IMR-90 (cell line): ENCODE data around the gene NRM. TPM values are rescaled to one million over a fixed set of nuclear protein-coding genes. Genes with fewer than 3 reads are reported as not detected.

Source experiments
- ATAC-seq: fragments of 200-7000 bp; cut with Tn5 transposase; 2 replicates; pipeline ENCODE4 v1.9.1; 2020; ENCODE audit warnings: low read depth, mild to moderate bottlenecking, moderate library complexity
- BruUV-seq: library from RNA; stranded (reverse); fragments of 400-500 nt; replicated peaks from 2 replicates; lab custom pipeline; 2021; lab: Mats Ljungman, UMichigan
- CTCF ChIA-PET: fragments of 300-600 bp; formaldehyde crosslinking; extraction: SDS; loops from one replicate; lab custom pipeline; 2021; ENCODE audit warnings: antibody characterized with exemption; lab: Yijun Ruan, JAX
- POLR2A ChIA-PET: fragments of 300-600 bp; sonication (Branson Sonifier 250); formaldehyde crosslinking; loops from one replicate; lab custom pipeline; 2022; ENCODE audit warnings: antibody characterized with exemption; ENCODE audit not compliant: unreplicated experiment; lab: Charles Lee
- DNase-seq: peaks from one replicate; pipeline ENCODE4 v3.0.0; 2013
- H2AFZ ChIP-seq: replicated peaks from 2 replicates; pipeline ENCODE3; 2013; ENCODE audit warnings: low read length, mild to moderate bottlenecking; ENCODE audit not compliant: poor library complexity
- H2AK5ac ChIP-seq: 2 replicates; pipeline ENCODE4 v1.6.1; 2013; ENCODE audit warnings: low read depth, low read length, inconsistent platforms
- H2AK9ac ChIP-seq: replicated peaks from 2 replicates; pipeline ENCODE3; 2013; ENCODE audit warnings: mild to moderate bottlenecking, low read depth, low read length, moderate library complexity; ENCODE audit not compliant: poor library complexity
- H2BK120ac ChIP-seq: 2 replicates; pipeline ENCODE4 v1.6.1; 2013; ENCODE audit warnings: low read depth, low read length, inconsistent platforms
- H2BK15ac ChIP-seq: 3 replicates; pipeline ENCODE4 v1.6.1; 2013; ENCODE audit warnings: low read depth, low read length, inconsistent platforms
- H2BK20ac ChIP-seq: 2 replicates; pipeline ENCODE4 v1.6.1; 2013; ENCODE audit warnings: low read depth, mild to moderate bottlenecking, inconsistent platforms, low read length, moderate library complexity
- H2BK5ac ChIP-seq: 2 replicates; pipeline ENCODE4 v1.6.1; 2013; ENCODE audit warnings: mild to moderate bottlenecking, low read depth, low read length, inconsistent platforms; ENCODE audit not compliant: poor library complexity, severe bottlenecking
- H3K14ac ChIP-seq: replicated peaks from 2 replicates; pipeline ENCODE4 v1.6.1; 2013; ENCODE audit warnings: low read depth, low read length, inconsistent platforms
- H3K18ac ChIP-seq: 2 replicates; pipeline ENCODE4 v1.6.1; 2013; ENCODE audit warnings: low read depth, low read length, control low read depth
- H3K23ac ChIP-seq: 2 replicates; pipeline ENCODE4 v1.6.1; 2013; ENCODE audit warnings: low read depth, low read length, inconsistent platforms
- H3K27ac ChIP-seq: 2 replicates; pipeline ENCODE4 v1.5.1; 2013; ENCODE audit warnings: mild to moderate bottlenecking, control low read depth, low read length; ENCODE audit not compliant: insufficient read depth
- H3K27me3 ChIP-seq: 2 replicates; pipeline ENCODE4 v1.6.1; 2013; ENCODE audit warnings: low read length; ENCODE audit not compliant: control insufficient read depth, insufficient read depth
- H3K36me3 ChIP-seq: 2 replicates; pipeline ENCODE4 v1.6.1; 2013; ENCODE audit warnings: low read length, mixed read lengths; ENCODE audit not compliant: control insufficient read depth, insufficient read depth
- H3K4ac ChIP-seq: 2 replicates; pipeline ENCODE4 v1.6.1; 2013; ENCODE audit warnings: low read depth, low read length, inconsistent platforms
- H3K4me1 ChIP-seq: 2 replicates; pipeline ENCODE4 v1.6.1; 2013; ENCODE audit warnings: low read length, mixed read lengths; ENCODE audit not compliant: control insufficient read depth, insufficient read depth
- H3K4me2 ChIP-seq: 2 replicates; pipeline ENCODE4 v1.6.1; 2013; ENCODE audit warnings: low read depth, mild to moderate bottlenecking, control low read depth, low read length, moderate library complexity
- H3K4me3 ChIP-seq: 2 replicates; pipeline ENCODE4 v1.5.1; 2013; ENCODE audit warnings: low read depth, mild to moderate bottlenecking, control low read depth, low read length, moderate library complexity; ENCODE audit not compliant: insufficient read depth
- H3K56ac ChIP-seq: 2 replicates; pipeline ENCODE4 v1.6.1; 2013; ENCODE audit warnings: low read length, inconsistent platforms; ENCODE audit not compliant: insufficient read depth; ENCODE audit errors: extremely low read depth
- H3K79me1 ChIP-seq, 2 experiments: 2 replicates each; pipeline ENCODE4 v1.6.1; 2013; ENCODE audit warnings: low read length in 2 of 2, inconsistent platforms in 1 of 2, low read depth in 1 of 2
- H3K9ac ChIP-seq: 2 replicates; pipeline ENCODE4 v1.6.1; 2013; ENCODE audit warnings: low read depth, low read length, control low read depth
- H3K9me1 ChIP-seq: 2 replicates; pipeline ENCODE4 v1.6.1; 2013; ENCODE audit warnings: low read length, inconsistent platforms; ENCODE audit not compliant: insufficient read depth
- H3K9me3 ChIP-seq: 2 replicates; pipeline ENCODE4 v1.6.1; 2013; ENCODE audit warnings: low read length; ENCODE audit not compliant: control insufficient read depth, insufficient read depth
- H4K20me1 ChIP-seq: 2 replicates; pipeline ENCODE4 v1.6.1; 2013; ENCODE audit warnings: low read length, inconsistent platforms; ENCODE audit not compliant: insufficient read depth
- H4K5ac ChIP-seq: 2 replicates; pipeline ENCODE4 v1.6.1; 2013; ENCODE audit warnings: mild to moderate bottlenecking, low read depth, low read length, control low read depth
- H4K8ac ChIP-seq, 2 experiments: 2 replicates each; pipeline ENCODE4 v1.6.1; 2013; ENCODE audit warnings: low read depth in 2 of 2, low read length in 2 of 2, control low read depth in 1 of 2, inconsistent platforms in 1 of 2
- H4K91ac ChIP-seq: 2 replicates; pipeline ENCODE4 v1.6.1; 2013; ENCODE audit warnings: low read depth, low read length, inconsistent platforms; ENCODE audit not compliant: insufficient read depth
- BHLHE40 ChIP-seq: fragments of 150-350 bp; IDR thresholded peaks from 2 replicates; pipeline ENCODE4 v1.6.1; 2016; ENCODE audit warnings: mild to moderate bottlenecking, low read depth, low read length
- CEBPB ChIP-seq: IDR thresholded peaks from 2 replicates; pipeline ENCODE4 v1.6.1; 2012; ENCODE audit warnings: low read depth, low read length, improper control_type of control experiment
- CHD1 ChIP-seq: IDR thresholded peaks from 2 replicates; pipeline ENCODE4 v1.6.1; 2012; ENCODE audit warnings: low read depth, low read length, improper control_type of control experiment
- MXI1 ChIP-seq: IDR thresholded peaks from 2 replicates; pipeline ENCODE4 v1.6.1; 2012; ENCODE audit warnings: low read depth, mild to moderate bottlenecking, low read length, moderate library complexity, borderline replicate concordance
- NFE2L2 ChIP-seq: fragments of 150-350 bp; IDR thresholded peaks from 2 replicates; pipeline ENCODE4 v1.6.1; 2016; ENCODE audit warnings: low read depth, mild to moderate bottlenecking, low read length
- POLR2A ChIP-seq: IDR thresholded peaks from 2 replicates; pipeline ENCODE4 v1.6.1; 2012; ENCODE audit warnings: mild to moderate bottlenecking, low read depth, low read length
- RAD21 ChIP-seq: IDR thresholded peaks from 2 replicates; pipeline ENCODE4 v1.6.1; 2012; ENCODE audit warnings: low read length, improper control_type of control experiment
- RCOR1 ChIP-seq: IDR thresholded peaks from 2 replicates; pipeline ENCODE4 v1.6.1; 2012; ENCODE audit warnings: mild to moderate bottlenecking, low read length, improper control_type of control experiment; ENCODE audit not compliant: insufficient replicate concordance
- SMC3 ChIP-seq: fragments of 150-350 bp; IDR thresholded peaks from 2 replicates; pipeline ENCODE4 v1.6.1; 2016; ENCODE audit warnings: low read depth, mild to moderate bottlenecking, antibody characterized with exemption, low read length, moderate library complexity
- WGBS, 2 experiments: methylation state at CpG; one replicate each; pipeline versions ENCODE4 v1.1.5 to v1.1.7; 2013; ENCODE audit warnings: missing lambda C conversion rate in 2 of 2; ENCODE audit not compliant: insufficient read length in 1 of 2; ENCODE audit errors: extremely low coverage in 2 of 2; 5-methylcytosine and 5-hydroxymethylcytosine counted together
- dilution Hi-C: fragments of 300-500 bp; cut with HindIII; formaldehyde crosslinking; loops from one replicate; pipeline ENCODE4 v1.14.3; 2018; ENCODE audit warnings: low sequenced_read_pairs; ENCODE audit not compliant: unreplicated experiment
- in situ Hi-C: fragments of 300-500 bp; cut with MboI; formaldehyde crosslinking; loops from 3 replicates; pipeline ENCODE4 v1.14.3; 2019; ENCODE audit warnings: low sequenced_read_pairs, inconsistent platforms, mixed read lengths
- intact Hi-C: fragments of 100-400 bp; cut with micrococcal nuclease; formaldehyde crosslinking; loops from 2 replicates; pipeline ENCODE4 v1.10.0; 2022
- polyA plus RNA-seq, 3 experiments: library from polyadenylated mRNA; depleted of rRNA; stranded (reverse); fragments of >200 nt; gene quantifications; 2 replicates each; pipeline ENCODE4 v1.2.3, GENCODE V29; 2012; ENCODE audit warnings: low replicate concordance in 1 of 3
- total RNA-seq: library from RNA; depleted of rRNA; stranded (reverse); fragments of >200 nt; gene quantifications from 2 replicates; pipeline ENCODE4 v1.2.3, GENCODE V29; 2012
- TF ChIP-seq, protein P1 (sequence below): conservative IDR thresholded peaks from 2 replicates; pipeline ENCODE4 v1.5.1; 2012; ENCODE audit warnings: mild to moderate bottlenecking, low read depth, low read length, improper control_type of control experiment

The NRM gene
- total and polyA plus RNA-seq, 2 of the 4 experiments (the other 2 are of a cell fraction): 2.2 to 27.0 TPM

DNA sequence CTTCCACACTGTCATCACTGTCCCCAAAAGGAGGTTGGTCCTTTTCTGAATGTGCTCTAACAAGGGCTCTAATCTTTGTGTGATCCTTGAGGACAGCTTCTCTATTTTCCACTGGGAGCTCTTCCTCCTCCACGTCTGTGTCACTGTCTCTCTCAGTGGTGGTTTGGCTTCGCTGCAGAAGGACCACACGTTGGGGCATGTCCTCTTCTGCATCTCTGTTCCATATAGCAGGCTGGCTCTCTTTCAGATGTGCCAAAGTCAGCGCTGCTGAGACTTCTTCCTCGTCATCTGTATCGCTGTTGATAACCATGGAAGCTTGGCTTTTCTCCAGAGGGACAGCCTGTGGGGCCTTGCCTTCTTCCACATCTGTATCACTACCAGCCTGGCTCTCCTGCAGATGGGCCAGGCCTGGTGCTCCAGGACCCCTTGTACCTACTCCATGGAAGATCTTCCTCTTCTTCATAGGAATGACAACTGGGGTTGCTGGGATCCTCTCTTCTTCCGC lies 21.7 kb upstream of the NRM start:
- CTCF ChIA-PET: no interaction called here
- H4K20me1 ChIP-seq: no peaks in the 10 kb centered on the region
- H2BK120ac ChIP-seq: no peak overlapping the region
- H2AK9ac ChIP-seq: no peak overlapping the region
- no peak overlapping the region for H4K91ac ChIP-seq
- peaks cover 4% of the 10 kb centered on the region; the same call in 1 of the 2 replicates for H3K4me1 ChIP-seq
- no peak overlapping the region for H3K56ac ChIP-seq
- H2AK5ac ChIP-seq: no peak overlapping the region
- POLR2A ChIA-PET: no interaction called here
- BruUV-seq: no TSS peak
- TF ChIP-seq NFE2L2 (no peak), RAD21 (no peak), POLR2A (no peak), BHLHE40 (no peak), CHD1 (no peak), RCOR1 (no peak), SMC3 (no peak), CEBPB (no peak), MXI1 (no peak)
- TF ChIP-seq, protein P1, sequence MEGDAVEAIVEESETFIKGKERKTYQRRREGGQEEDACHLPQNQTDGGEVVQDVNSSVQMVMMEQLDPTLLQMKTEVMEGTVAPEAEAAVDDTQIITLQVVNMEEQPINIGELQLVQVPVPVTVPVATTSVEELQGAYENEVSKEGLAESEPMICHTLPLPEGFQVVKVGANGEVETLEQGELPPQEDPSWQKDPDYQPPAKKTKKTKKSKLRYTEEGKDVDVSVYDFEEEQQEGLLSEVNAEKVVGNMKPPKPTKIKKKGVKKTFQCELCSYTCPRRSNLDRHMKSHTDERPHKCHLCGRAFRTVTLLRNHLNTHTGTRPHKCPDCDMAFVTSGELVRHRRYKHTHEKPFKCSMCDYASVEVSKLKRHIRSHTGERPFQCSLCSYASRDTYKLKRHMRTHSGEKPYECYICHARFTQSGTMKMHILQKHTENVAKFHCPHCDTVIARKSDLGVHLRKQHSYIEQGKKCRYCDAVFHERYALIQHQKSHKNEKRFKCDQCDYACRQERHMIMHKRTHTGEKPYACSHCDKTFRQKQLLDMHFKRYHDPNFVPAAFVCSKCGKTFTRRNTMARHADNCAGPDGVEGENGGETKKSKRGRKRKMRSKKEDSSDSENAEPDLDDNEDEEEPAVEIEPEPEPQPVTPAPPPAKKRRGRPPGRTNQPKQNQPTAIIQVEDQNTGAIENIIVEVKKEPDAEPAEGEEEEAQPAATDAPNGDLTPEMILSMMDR: no peak
- no peak overlapping the region for H2BK15ac ChIP-seq
- H3K36me3 ChIP-seq: peaks cover 26% of the 10 kb centered on the region
- in situ Hi-C loops: no loop called here
- H3K27ac ChIP-seq: no peak overlapping the region
- H3K4me3 ChIP-seq: no peak overlapping the region
- H2AFZ ChIP-seq: no peak overlapping the region
- no peak overlapping the region for H3K4ac ChIP-seq
- no peak overlapping the region for H3K4me2 ChIP-seq
- DNase-seq (no peak), ATAC-seq (no peak)
- intact Hi-C loops: no loop called here
- H4K5ac ChIP-seq: no peak overlapping the region
- H3K9ac ChIP-seq: no peak overlapping the region
- H2BK20ac ChIP-seq: no peak overlapping the region
- peaks cover 5% of the 10 kb centered on the region for H3K9me1 ChIP-seq
- peaks cover 11 to 25% of the 10 kb centered on the region in 2 experiments for H3K79me1 ChIP-seq
- H4K8ac ChIP-seq: no peak overlapping the region
- H3K27me3 ChIP-seq: no peaks in the 10 kb centered on the region
- no peak overlapping the region for H3K14ac ChIP-seq
- 94% methylated on average over 6 of the region's 7 CpGs; no CpG with 5 or more reads in 1 of the 2 experiments for WGBS, 2 experiments
- dilution Hi-C loops: no loop called here
- no peak overlapping the region for H3K18ac ChIP-seq
- no peak overlapping the region for H3K23ac ChIP-seq
- H2BK5ac ChIP-seq: no peak overlapping the region
- H3K9me3 ChIP-seq: no peaks in the 10 kb centered on the region
